HG03432 (cell line): ENCODE data around the gene CDC42BPG.
"Not testable (repeated sequence)": the region's sequence is repeated elsewhere in the genome, so short reads cannot be mapped to it uniquely, and the experiment has no call there.

ENCODE experiments used
- ATAC-seq: cut with Tn5 transposase; IDR thresholded peaks from one replicate; pipeline ENCODE4 v1.9.1; 2021; ENCODE audit warnings: mild to moderate bottlenecking, moderate library complexity; ENCODE audit not compliant: unreplicated experiment

Gene CDC42BPG

GRCh38 chr11:64849598-64850356, 5.3 kb upstream of the CDC42BPG start:
- no peak for ATAC-seq

GRCh38 chr11:64848826-64849597, 4.6 kb upstream of the CDC42BPG start:
- no peak for ATAC-seq

- no peak for ATAC-seq
These were observed 3.9 kb upstream of the CDC42BPG start for GRCh38 chr11:64848214-64848825.

- no peak for ATAC-seq
These were observed 2.7 kb upstream of the CDC42BPG start for GRCh38 chr11:64846998-64847666.

- ATAC-seq, result not testable (repeated sequence)
These were observed 1.3 kb upstream of the CDC42BPG start for GRCh38 chr11:64845776-64846129.

- no peak for ATAC-seq
These were observed 799 bp upstream of the CDC42BPG start for GRCh38 chr11:64845129-64845775.

- ATAC-seq, result no peak
These were observed 645 bp downstream of the CDC42BPG start for GRCh38 chr11:64843686-64844329.

- ATAC-seq, result no peak
These were observed 1.4 kb downstream of the CDC42BPG start for GRCh38 chr11:64842851-64843685.

GRCh38 chr11:64842366-64842759, 2.1 kb downstream of the CDC42BPG start:
- no peak for ATAC-seq

GRCh38 chr11:64841592-64842365, 2.7 kb downstream of the CDC42BPG start:
- ATAC-seq, result no peak

GRCh38 chr11:64839887-64840782, 4.3 kb downstream of the CDC42BPG start:
- no peak for ATAC-seq

GRCh38 chr11:64839335-64839734, 5.1 kb downstream of the CDC42BPG start:
- ATAC-seq, result no peak

- ATAC-seq, result no peak
These were observed 5.7 kb downstream of the CDC42BPG start for GRCh38 chr11:64838600-64839334.

GRCh38 chr11:64837887-64838351, 6.5 kb downstream of the CDC42BPG start:
- ATAC-seq, result no peak

- ATAC-seq, result no peak
These were observed 7.9 kb downstream of the CDC42BPG start for GRCh38 chr11:64836448-64837072.
